ENCODE data around the gene TACC2. TPM values are rescaled to one million over a fixed set of nuclear protein-coding genes. Genes with fewer than 3 reads are reported as not detected.
"Not testable (repeated sequence)": the region's sequence is repeated elsewhere in the genome, so short reads cannot be mapped to it uniquely, and the experiment has no call there.

TACC2 gene
- total and polyA plus RNA-seq, 5 experiments from 2014 or later: not detected

DNA sequence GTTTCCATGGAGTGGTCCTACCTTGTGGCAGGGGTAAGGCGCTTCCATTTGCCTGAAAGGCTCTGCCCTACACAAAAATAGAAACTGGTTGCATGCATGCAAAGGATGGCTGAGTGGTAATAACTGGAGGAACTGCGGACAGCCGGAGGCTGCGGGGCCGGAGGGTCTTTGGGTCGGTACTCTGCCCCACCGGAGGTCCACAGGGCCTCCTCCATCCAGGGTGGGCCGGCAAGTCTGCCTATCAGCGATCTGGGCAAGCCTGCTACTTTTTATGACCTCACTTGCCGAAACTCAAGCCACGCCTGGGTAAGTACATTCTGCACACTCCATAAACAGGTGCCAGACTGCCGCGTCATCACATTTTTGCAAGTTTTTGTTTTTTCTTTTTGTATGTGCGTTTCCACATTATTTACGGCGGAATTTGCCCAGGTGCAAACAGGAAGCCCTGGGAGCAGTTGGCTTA is 30.0 kb downstream of the TACC2 start:
- H3K27ac Mint-ChIP-seq: no peak overlapping the region
- no peaks in the 10 kb centered on the region for H3K9me3 Mint-ChIP-seq
- peaks cover 0 to 6% (median 3%) of the 10 kb centered on the region in 5 donors for H3K27me3 Mint-ChIP-seq
- ATAC-seq: no peak
- H3K4me3 Mint-ChIP-seq: no peak overlapping the region
- H3K4me1 Mint-ChIP-seq: no peaks in the 10 kb centered on the region
- POLR2A ChIA-PET: no interaction called here
- no peak for DNase-seq
- H3K36me3 Mint-ChIP-seq: no peaks in the 10 kb centered on the region

GRCh38 chr10:122019414-122019975 is 30.5 kb downstream of the TACC2 start:
- POLR2A ChIA-PET: no interaction called here
- ATAC-seq (no peak), DNase-seq (no peak)
- Mint-ChIP-seq H3K9me3 (no peaks in the 10 kb centered on the region), H3K4me3 (no peak overlapping the region), H3K4me1 (no peaks in the 10 kb centered on the region), H3K27me3 (peaks cover 0 to 5% (median 3%) of the 10 kb centered on the region in 5 donors), H3K27ac (no peak overlapping the region), H3K36me3 (no peaks in the 10 kb centered on the region)

GRCh38 chr10:122020226-122020625 is 31.3 kb downstream of the TACC2 start:
- no peaks in the 10 kb centered on the region for H3K4me1 Mint-ChIP-seq
- peaks cover 0 to 3% (median 1%) of the 10 kb centered on the region in 5 donors for H3K27me3 Mint-ChIP-seq
- no peak overlapping the region for H3K27ac Mint-ChIP-seq
- no peak for DNase-seq
- no peaks in the 10 kb centered on the region for H3K9me3 Mint-ChIP-seq
- ATAC-seq: no peak
- POLR2A ChIA-PET: no interaction called here
- no peaks in the 10 kb centered on the region for H3K36me3 Mint-ChIP-seq
- H3K4me3 Mint-ChIP-seq: no peak overlapping the region

- Mint-ChIP-seq H3K9me3 (no peaks in the 10 kb centered on the region), H3K27me3 (peaks cover 0 to 3% (median 1%) of the 10 kb centered on the region in 5 donors), H3K4me3 (no peak overlapping the region), H3K27ac (no peak overlapping the region), H3K36me3 (no peaks in the 10 kb centered on the region), H3K4me1 (no peaks in the 10 kb centered on the region)
- POLR2A ChIA-PET: no interaction called here
- no peak for ATAC-seq
- no peak for DNase-seq
Measured at GRCh38 chr10:122021379-122021778, 32.4 kb downstream of the TACC2 start.

DNA sequence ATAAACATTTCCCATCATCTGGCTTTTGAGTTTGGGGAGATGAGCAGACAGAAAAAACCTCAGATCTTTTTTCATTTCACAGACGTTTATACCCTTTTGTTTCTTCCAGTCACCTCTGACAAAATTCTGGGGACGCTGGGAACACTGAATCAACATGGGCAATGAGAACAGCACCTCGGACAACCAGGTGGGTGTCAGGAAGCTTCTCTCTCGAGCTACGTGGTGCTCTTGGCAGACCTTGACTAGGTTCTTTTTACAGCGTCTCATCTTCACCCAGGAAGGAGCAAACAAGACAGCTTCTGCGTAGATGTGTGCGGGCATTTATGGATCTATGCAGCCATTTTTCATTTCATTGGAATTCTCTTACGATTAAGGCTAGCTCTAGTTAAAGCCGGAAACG is 32.9 kb downstream of the TACC2 start:
- Mint-ChIP-seq H3K4me1 (no peaks in the 10 kb centered on the region), H3K27ac (peak overlapping the region in 1 of 10 donors; percentile 7), H3K9me3 (no peaks in the 10 kb centered on the region), H3K4me3 (no peak overlapping the region), H3K36me3 (no peaks in the 10 kb centered on the region), H3K27me3 (peaks cover 0 to 3% (median 1%) of the 10 kb centered on the region in 5 donors)
- no peak for DNase-seq
- no peak for ATAC-seq
- POLR2A ChIA-PET: no interaction called here

- no peaks in the 10 kb centered on the region for H3K9me3 Mint-ChIP-seq
- no peaks in the 10 kb centered on the region for H3K4me1 Mint-ChIP-seq
- DNase-seq (no peak), ATAC-seq (no peak)
- H3K27me3 Mint-ChIP-seq: peaks cover 0 to 3% (median 1%) of the 10 kb centered on the region in 5 donors
- POLR2A ChIA-PET: no interaction called here
- no peak overlapping the region for H3K4me3 Mint-ChIP-seq
- H3K27ac Mint-ChIP-seq: no peak overlapping the region
- no peaks in the 10 kb centered on the region for H3K36me3 Mint-ChIP-seq
Measured at GRCh38 chr10:122022276-122022675, 33.3 kb downstream of the TACC2 start.

GRCh38 chr10:122023257-122023656 is 34.3 kb downstream of the TACC2 start:
- DNase-seq, H3K4me1 Mint-ChIP-seq, H3K27ac Mint-ChIP-seq, ATAC-seq, H3K27me3 Mint-ChIP-seq, H3K4me3 Mint-ChIP-seq, H3K9me3 Mint-ChIP-seq, H3K36me3 Mint-ChIP-seq, POLR2A ChIA-PET: not testable (repeated sequence)

DNA sequence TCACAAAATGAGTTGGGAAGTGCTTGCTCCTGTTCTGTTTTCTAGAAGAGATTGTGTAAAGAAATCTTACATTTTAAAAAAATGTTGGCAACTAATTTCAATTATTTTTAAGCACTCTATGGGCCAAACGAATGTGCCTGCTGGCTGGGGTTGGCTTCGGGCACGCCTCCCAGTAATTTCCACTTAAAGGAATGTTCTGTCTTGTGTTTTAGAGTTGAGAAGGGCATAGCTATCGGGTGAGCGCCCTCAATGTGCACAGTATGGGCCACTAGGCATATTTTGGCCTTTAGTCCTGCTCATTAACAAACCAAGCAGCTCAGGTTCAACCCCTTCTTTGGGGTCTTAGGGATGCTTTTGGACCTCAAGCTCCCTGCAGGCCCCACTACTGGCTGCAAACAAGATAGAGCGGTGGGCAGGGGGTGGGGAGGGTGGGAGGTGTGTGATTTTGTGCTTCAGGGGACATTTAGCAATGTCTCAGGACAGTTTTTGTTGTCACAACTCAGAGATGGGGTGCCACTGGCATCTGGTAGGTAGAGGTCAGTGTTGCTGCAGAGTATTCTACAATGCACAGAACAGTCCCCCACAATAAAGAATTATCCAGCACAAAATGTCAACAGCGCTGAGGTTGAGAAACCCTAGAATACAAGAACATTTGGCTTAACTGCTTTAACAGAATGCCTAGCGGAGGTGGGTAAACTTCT is 40.7 kb downstream of the TACC2 start:
- no peak for DNase-seq
- Mint-ChIP-seq H3K27ac (no peak overlapping the region), H3K9me3 (peaks cover 0 to 3% (median 0%) of the 10 kb centered on the region in 9 donors), H3K27me3 (peaks cover 8 to 31% (median 24%) of the 10 kb centered on the region in 5 donors), H3K4me1 (no peaks in the 10 kb centered on the region), H3K36me3 (no peaks in the 10 kb centered on the region), H3K4me3 (no peak overlapping the region)
- POLR2A ChIA-PET: no interaction called here
- no peak for ATAC-seq

DNA sequence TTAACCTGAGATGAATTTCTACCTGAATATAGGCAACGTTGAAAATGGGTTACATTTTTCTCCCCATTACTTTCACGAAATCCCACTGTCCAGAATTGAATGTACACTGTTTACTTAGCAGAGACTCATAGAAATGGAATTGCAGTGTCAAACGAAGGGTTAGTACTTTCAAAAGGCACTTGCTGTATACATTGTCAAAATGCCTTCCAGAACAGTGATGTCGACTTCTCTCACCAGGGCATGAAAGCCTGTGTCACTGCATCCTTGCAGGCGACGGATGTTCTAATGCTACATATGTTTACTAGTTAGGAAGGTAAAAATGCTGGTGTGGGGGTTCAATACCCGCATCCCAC is 41.2 kb downstream of the TACC2 start:
- Mint-ChIP-seq H3K27me3 (peaks cover 8 to 31% (median 24%) of the 10 kb centered on the region in 5 donors), H3K4me1 (no peaks in the 10 kb centered on the region), H3K27ac (no peak overlapping the region), H3K36me3 (no peaks in the 10 kb centered on the region), H3K4me3 (no peak overlapping the region), H3K9me3 (peaks cover 0 to 3% (median 0%) of the 10 kb centered on the region in 9 donors)
- DNase-seq (no peak), ATAC-seq (no peak)
- POLR2A ChIA-PET: no interaction called here

DNA sequence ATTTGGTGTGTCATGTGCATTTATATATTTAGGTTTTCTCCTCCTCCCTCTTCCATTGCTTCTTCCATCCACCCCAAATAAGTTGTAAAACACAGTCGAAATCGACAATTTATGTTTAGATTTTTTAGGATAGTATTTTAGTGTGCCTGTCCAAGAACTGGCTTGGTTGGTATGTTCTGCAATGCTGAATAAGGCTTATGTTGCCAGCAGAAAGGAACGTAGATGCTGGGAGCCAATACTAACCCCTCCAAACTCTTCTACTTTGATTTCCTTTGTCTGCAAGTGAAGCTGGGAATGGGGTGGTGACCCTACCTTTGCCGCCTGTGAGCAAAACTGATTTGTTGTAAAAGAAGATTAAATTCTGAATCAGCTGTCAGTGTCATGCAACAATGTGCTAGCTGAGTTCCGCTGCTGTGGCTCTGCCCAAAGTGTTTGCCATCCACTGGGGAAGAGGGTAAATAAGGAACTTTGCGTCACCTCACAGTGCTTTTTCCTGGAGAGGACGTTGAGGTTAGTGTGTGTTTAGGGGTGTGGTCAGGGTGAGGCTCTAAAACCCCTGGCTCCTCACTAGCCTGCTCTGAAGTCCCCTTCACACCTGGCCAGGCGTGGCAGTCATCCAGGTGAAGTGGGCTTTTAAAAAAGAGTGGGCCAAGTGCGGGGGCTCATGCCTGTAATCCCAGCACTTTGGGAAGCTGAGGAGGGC is 44.4 kb downstream of the TACC2 start:
- POLR2A ChIA-PET: no interaction called here
- H3K27me3 Mint-ChIP-seq: peaks cover 9 to 54% (median 40%) of the 10 kb centered on the region in 5 donors
- ATAC-seq (no peak), DNase-seq (no peak)
- peaks cover 0 to 4% (median 0%) of the 10 kb centered on the region in 9 donors for H3K9me3 Mint-ChIP-seq
- no peak overlapping the region for H3K27ac Mint-ChIP-seq
- no peak overlapping the region for H3K4me3 Mint-ChIP-seq
- H3K36me3 Mint-ChIP-seq: no peaks in the 10 kb centered on the region
- H3K4me1 Mint-ChIP-seq: no peaks in the 10 kb centered on the region

DNA sequence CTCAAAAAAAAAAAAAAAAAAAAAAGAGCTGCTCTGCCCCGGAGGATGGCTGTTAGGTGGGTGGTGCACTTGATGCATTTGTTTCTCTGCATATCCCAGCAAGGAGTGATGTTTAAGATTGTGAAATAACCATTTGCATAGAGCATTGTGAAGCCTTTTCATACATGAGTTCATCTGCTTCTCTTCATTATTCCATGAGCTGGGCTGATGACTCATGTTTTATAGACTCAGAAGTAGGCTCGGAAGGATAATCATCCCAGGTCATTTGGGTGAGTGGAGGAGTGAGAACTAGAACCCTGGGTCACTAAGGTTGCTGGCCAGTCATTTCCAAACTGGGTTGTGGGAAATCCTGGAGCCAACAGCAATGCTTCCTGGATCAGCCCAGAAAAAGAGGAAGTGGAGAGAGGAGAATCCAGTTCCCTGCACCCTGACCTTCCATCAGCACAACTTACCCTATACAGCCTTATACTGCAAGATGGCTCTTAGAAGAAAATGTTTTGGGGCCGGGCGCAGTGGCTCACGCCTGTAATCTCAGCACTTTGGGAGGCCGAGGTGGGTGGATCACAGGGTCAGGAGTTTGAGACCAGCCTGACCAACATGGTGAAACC is 45.3 kb downstream of the TACC2 start:
- Mint-ChIP-seq H3K4me3 (no peak overlapping the region), H3K4me1 (no peaks in the 10 kb centered on the region), H3K27me3 (peaks cover 11 to 63% (median 42%) of the 10 kb centered on the region in 5 donors), H3K36me3 (no peaks in the 10 kb centered on the region), H3K9me3 (peaks cover 0 to 5% (median 0%) of the 10 kb centered on the region in 9 donors), H3K27ac (no peak overlapping the region)
- POLR2A ChIA-PET: no interaction called here
- ATAC-seq (no peak), DNase-seq (no peak)

- ATAC-seq (no peak), DNase-seq (no peak)
- Mint-ChIP-seq H3K36me3 (no peaks in the 10 kb centered on the region), H3K27ac (no peak overlapping the region), H3K9me3 (peaks cover 0 to 2% (median 0%) of the 10 kb centered on the region in 9 donors), H3K4me1 (no peaks in the 10 kb centered on the region), H3K27me3 (peaks cover 10 to 69% (median 20%) of the 10 kb centered on the region in 5 donors), H3K4me3 (no peak overlapping the region)
- POLR2A ChIA-PET: no interaction called here
Measured at GRCh38 chr10:122040786-122041185, 51.8 kb downstream of the TACC2 start.

- Mint-ChIP-seq H3K27me3 (peaks cover 6 to 51% (median 15%) of the 10 kb centered on the region in 5 donors), H3K4me1 (no peaks in the 10 kb centered on the region), H3K27ac (no peak overlapping the region), H3K36me3 (no peaks in the 10 kb centered on the region), H3K4me3 (no peak overlapping the region), H3K9me3 (peaks cover 0 to 2% (median 0%) of the 10 kb centered on the region in 9 donors)
- POLR2A ChIA-PET: no interaction called here
- ATAC-seq (no peak), DNase-seq (no peak)
Measured at GRCh38 chr10:122042836-122043235, 53.9 kb downstream of the TACC2 start.
